HCT116 (cell line): ENCODE results near the gene ELAVL2.

Experiments used
- ATF3 ChIP-seq: IDR thresholded peaks from 2 replicates; pipeline ENCODE4 v1.6.1; 2012
- CEBPB ChIP-seq: IDR thresholded peaks from 2 replicates; pipeline ENCODE4 v1.6.1; 2012; ENCODE audit warnings: low read depth
- CTCF ChIP-seq, 3 experiments: fragments of 200-600 bp in 1 of 3; sonication (generic) in 1 of 3; IDR thresholded peaks in 2 of 3; conservative IDR thresholded peaks in 1 of 3; 2 replicates each; pipeline ENCODE4 v1.5.1; 2012 to 2017; ENCODE audit warnings: low read depth in 2 of 3, low read length in 2 of 3, antibody characterized with exemption in 1 of 3, borderline replicate concordance in 1 of 3, control low read depth in 1 of 3, mild to moderate bottlenecking in 1 of 3, mixed read lengths in 1 of 3, mixed run types in 1 of 3, moderate library complexity in 1 of 3; ENCODE audit not compliant: insufficient read depth in 1 of 3
- EGR1 ChIP-seq: IDR thresholded peaks from 2 replicates; pipeline ENCODE4 v1.6.1; 2012; ENCODE audit warnings: low read depth
- EZH2 ChIP-seq: fragments of 200-600 bp; sonication (generic); IDR thresholded peaks from 2 replicates; pipeline ENCODE4 v1.6.1; 2017; ENCODE audit warnings: antibody characterized with exemption, mixed run types
- EZH2phosphoT487 ChIP-seq: fragments of 200-600 bp; IDR thresholded peaks from 2 replicates; pipeline ENCODE4 v1.6.1; 2018; ENCODE audit warnings: antibody characterized with exemption, borderline replicate concordance
- JUND ChIP-seq: IDR thresholded peaks from 2 replicates; pipeline ENCODE4 v1.6.1; 2012
- MAX ChIP-seq: IDR thresholded peaks from 2 replicates; pipeline ENCODE4 v1.6.1; 2012
- POLR2A ChIP-seq: IDR thresholded peaks from 2 replicates; pipeline ENCODE4 v1.7.0; 2011; ENCODE audit warnings: borderline replicate concordance; ENCODE audit not compliant: insufficient read depth, insufficient read length; ENCODE audit errors: extremely low read depth
- POLR2AphosphoS5 ChIP-seq: IDR thresholded peaks from 2 replicates; pipeline ENCODE4 v1.6.1; 2011; ENCODE audit warnings: mild to moderate bottlenecking, low read depth, low read length, moderate library complexity
- REST ChIP-seq: IDR thresholded peaks from 2 replicates; pipeline ENCODE4 v1.6.1; 2012; ENCODE audit warnings: low read depth
- SP1 ChIP-seq: IDR thresholded peaks from 2 replicates; pipeline ENCODE4 v1.6.1; 2012; ENCODE audit warnings: low read depth
- YY1 ChIP-seq: IDR thresholded peaks from 2 replicates; pipeline ENCODE4 v1.6.1; 2011; ENCODE audit warnings: low read length, low read depth, moderate library complexity, mild to moderate bottlenecking; ENCODE audit not compliant: insufficient replicate concordance; ENCODE audit errors: extremely low read depth
- ZFX ChIP-seq: fragments of 450-650 bp; IDR thresholded peaks from 2 replicates; pipeline ENCODE4 v1.6.1; 2017

DNA sequence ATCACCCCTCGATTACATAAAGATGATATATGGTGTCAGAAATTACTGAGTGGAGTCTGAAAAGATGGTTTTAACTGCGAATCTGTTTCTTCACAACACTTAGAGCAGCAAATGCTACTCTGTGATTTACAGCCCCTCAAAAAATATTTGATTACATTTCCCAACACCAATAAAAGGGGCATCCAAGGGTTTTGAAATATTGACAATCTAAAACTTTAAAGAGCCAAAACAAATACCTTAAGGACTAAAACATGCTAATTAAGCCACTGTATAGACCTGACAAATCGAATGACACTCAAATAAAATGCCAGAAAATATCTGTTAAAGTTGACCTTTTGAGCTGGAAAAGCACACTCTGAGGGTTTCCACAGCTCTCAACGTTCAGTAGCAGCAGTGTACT is 73.2 kb downstream of the ELAVL2 start:
- TF ChIP-seq MAX (no peak), ZFX (no peak), CTCF (IDR thresholded peaks at IDR 0.05 in 2 of 3, conservative IDR thresholded peaks at IDR 0.05 in 1 of 3; ENCODE audit: borderline replicate concordance in 1 of 3, insufficient read depth in 1 of 3, low read depth in 2 of 3, low read length in 2 of 3) (no peak), ATF3 (no peak), EZH2 (no peak), YY1 (no peak), POLR2AphosphoS5 (no peak), EZH2phosphoT487 (no peak), POLR2A (no peak), JUND (no peak), REST (no peak), EGR1 (no peak), CEBPB (no peak), SP1 (no peak)
